KMS-11 (cell line): ENCODE results near the gene NCAM2.

Source experiments
- H2AFZ ChIP-seq: fragments of 200-600 bp; sonication (generic); 2 replicates; pipeline ENCODE4 v1.6.1; 2016; ENCODE audit warnings: antibody characterized with exemption, mixed run types, low read depth
- H3K27ac ChIP-seq: fragments of 200-600 bp; sonication (generic); 2 replicates; pipeline ENCODE4 v1.6.1; 2016; ENCODE audit warnings: mild to moderate bottlenecking, mixed run types
- H3K27me3 ChIP-seq: fragments of 200-600 bp; sonication (generic); 2 replicates; pipeline ENCODE4 v1.6.1; 2017; ENCODE audit warnings: mild to moderate bottlenecking, low read depth, mixed run types, moderate library complexity; ENCODE audit not compliant: insufficient read depth
- H3K36me3 ChIP-seq: fragments of 200-600 bp; sonication (generic); 2 replicates; pipeline ENCODE4 v1.6.1; 2017; ENCODE audit warnings: mild to moderate bottlenecking, mixed run types; ENCODE audit not compliant: insufficient read depth
- H3K4me1 ChIP-seq: fragments of 200-600 bp; sonication (generic); 2 replicates; pipeline ENCODE4 v1.6.1; 2016; ENCODE audit warnings: mild to moderate bottlenecking, low read depth, mixed run types; ENCODE audit not compliant: poor library complexity, severe bottlenecking
- H3K4me2 ChIP-seq: fragments of 200-600 bp; sonication (generic); 2 replicates; pipeline ENCODE4 v1.7.0; 2016; ENCODE audit warnings: mild to moderate bottlenecking, mixed run types
- H3K4me3 ChIP-seq: fragments of 200-600 bp; sonication (generic); IDR thresholded peaks from 2 replicates; pipeline ENCODE4 v1.6.1; 2017; ENCODE audit warnings: low read depth, low read length, mixed read lengths; ENCODE audit not compliant: insufficient read depth
- H3K79me2 ChIP-seq: fragments of 200-600 bp; sonication (generic); 2 replicates; pipeline ENCODE4 v1.6.1; 2016; ENCODE audit warnings: low read depth, mixed run types; ENCODE audit not compliant: insufficient read depth
- H3K9ac ChIP-seq: fragments of 200-600 bp; sonication (generic); 2 replicates; pipeline ENCODE4 v1.6.1; 2016; ENCODE audit warnings: mild to moderate bottlenecking, mixed run types
- H4K20me1 ChIP-seq: fragments of 200-600 bp; sonication (generic); 2 replicates; pipeline ENCODE4 v1.6.1; 2016; ENCODE audit warnings: mild to moderate bottlenecking, mixed run types; ENCODE audit not compliant: insufficient read depth
- CTCF ChIP-seq: fragments of 200-600 bp; sonication (generic); conservative IDR thresholded peaks from 2 replicates; pipeline ENCODE4 v1.6.1; 2017; ENCODE audit warnings: low read depth, mild to moderate bottlenecking, antibody characterized with exemption, low read length, moderate library complexity, mixed read lengths

Gene NCAM2

GRCh38 chr21:20997636-20998455 lies at the start of gene NCAM2:
Gene NCAM2 (plus strand): TSS chr21:20998409.
- peaks cover 6% of the 10 kb centered on the region for H3K4me1 ChIP-seq
- no peak within 1 kb of the TSS for H3K27ac ChIP-seq
- H3K79me2 ChIP-seq, result no peaks in the 10 kb centered on the region
- H3K27me3 ChIP-seq, result no peaks in the 10 kb centered on the region
- H4K20me1 ChIP-seq, result no peaks in the 10 kb centered on the region
- no peaks in the 10 kb centered on the region for H3K36me3 ChIP-seq
- peak within 1 kb of the TSS; percentile 81 for H3K4me2 ChIP-seq
- H2AFZ ChIP-seq, result peak within 1 kb of the TSS; percentile 96
- TF ChIP-seq CTCF, result no peak
- no peak within 1 kb of the TSS for H3K4me3 ChIP-seq
- peak within 1 kb of the TSS; percentile 20; the same call in 1 of the 2 replicates for H3K9ac ChIP-seq

- Histone ChIP-seq H3K27ac (no peak overlapping the region), H3K9ac (no peak overlapping the region), H3K4me3 (no peak overlapping the region), H2AFZ (no peak overlapping the region), H3K4me1 (no peaks in the 10 kb centered on the region), H3K79me2 (no peaks in the 10 kb centered on the region), H3K36me3 (no peaks in the 10 kb centered on the region), H3K4me2 (no peak overlapping the region), H4K20me1 (no peaks in the 10 kb centered on the region), H3K27me3 (no peaks in the 10 kb centered on the region)
- no peak for TF ChIP-seq CTCF
Observed at GRCh38 chr21:20949884-20950283, 48.3 kb upstream of the NCAM2 start.

- Histone ChIP-seq H3K27ac (no peak overlapping the region), H3K27me3 (no peaks in the 10 kb centered on the region), H4K20me1 (no peaks in the 10 kb centered on the region), H3K79me2 (no peaks in the 10 kb centered on the region), H2AFZ (no peak overlapping the region), H3K4me1 (no peaks in the 10 kb centered on the region), H3K36me3 (no peaks in the 10 kb centered on the region), H3K4me3 (no peak overlapping the region), H3K4me2 (no peak overlapping the region), H3K9ac (no peak overlapping the region)
- no peak for TF ChIP-seq CTCF
Observed at GRCh38 chr21:20965816-20966215, 32.4 kb upstream of the NCAM2 start.

GRCh38 chr21:20968391-20968790 lies 29.8 kb upstream of the NCAM2 start:
- Histone ChIP-seq H3K4me1 (no peaks in the 10 kb centered on the region), H2AFZ (no peak overlapping the region), H3K27ac (no peak overlapping the region), H3K36me3 (no peaks in the 10 kb centered on the region), H3K79me2 (no peaks in the 10 kb centered on the region), H3K4me3 (no peak overlapping the region), H4K20me1 (no peaks in the 10 kb centered on the region), H3K4me2 (no peak overlapping the region), H3K9ac (no peak overlapping the region), H3K27me3 (no peaks in the 10 kb centered on the region)
- TF ChIP-seq CTCF, result no peak
